Epithelial cell of esophagus (primary cell): ENCODE data around the gene ATP5PO.

Experiments used
- DNase-seq: peaks from one replicate; pipeline ENCODE4 v3.0.0; 2010; ENCODE audit warnings: low read depth
- H3K4me3 ChIP-seq: 2 replicates; pipeline ENCODE4 v1.5.1; 2011; ENCODE audit warnings: mild to moderate bottlenecking, low read length, control low read depth
- TF ChIP-seq, protein P1 (sequence below): IDR thresholded peaks from 2 replicates; pipeline ENCODE4 v1.5.1; 2011; ENCODE audit warnings: low read depth, mild to moderate bottlenecking, low read length, control low read depth, inconsistent platforms; ENCODE audit not compliant: insufficient read depth; ENCODE audit errors: missing control alignments

Gene ATP5PO

DNA sequence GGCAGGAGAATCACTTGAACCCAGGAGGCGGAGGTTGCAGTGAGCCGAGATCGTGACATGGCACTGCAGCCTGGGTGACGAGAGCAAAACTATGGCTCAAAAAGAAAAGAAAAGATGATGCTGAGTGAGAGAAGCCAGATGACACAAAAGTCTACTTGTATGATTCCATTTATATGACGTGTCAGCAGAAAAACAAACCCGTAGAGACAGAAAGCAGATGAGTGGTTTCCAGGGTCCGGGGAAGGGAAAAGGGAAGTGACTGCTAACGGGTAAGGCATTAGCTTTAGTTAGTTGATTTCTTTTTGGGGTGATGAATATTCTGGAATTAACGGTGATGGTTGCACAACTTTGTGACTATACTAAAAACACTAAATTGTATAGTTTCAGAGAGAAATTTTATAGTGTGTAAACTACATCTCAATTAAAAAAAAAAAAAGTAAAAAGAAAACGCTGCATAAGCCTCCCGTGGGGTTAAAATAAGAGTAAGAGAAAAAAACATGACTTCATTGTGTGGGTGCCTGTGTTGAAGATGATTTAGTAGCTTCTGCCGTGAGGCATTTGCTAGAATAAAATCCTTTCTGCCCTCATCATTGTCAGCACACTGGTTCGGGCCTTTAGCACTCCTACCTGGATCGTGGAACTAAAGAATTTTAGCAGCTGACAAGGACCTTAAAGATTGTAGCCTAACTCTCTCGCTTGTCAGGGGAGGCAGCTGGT lies 24.7 kb upstream of the ATP5PO start:
- no peak overlapping the region for H3K4me3 ChIP-seq
- no peak for DNase-seq
- TF ChIP-seq, protein P1, sequence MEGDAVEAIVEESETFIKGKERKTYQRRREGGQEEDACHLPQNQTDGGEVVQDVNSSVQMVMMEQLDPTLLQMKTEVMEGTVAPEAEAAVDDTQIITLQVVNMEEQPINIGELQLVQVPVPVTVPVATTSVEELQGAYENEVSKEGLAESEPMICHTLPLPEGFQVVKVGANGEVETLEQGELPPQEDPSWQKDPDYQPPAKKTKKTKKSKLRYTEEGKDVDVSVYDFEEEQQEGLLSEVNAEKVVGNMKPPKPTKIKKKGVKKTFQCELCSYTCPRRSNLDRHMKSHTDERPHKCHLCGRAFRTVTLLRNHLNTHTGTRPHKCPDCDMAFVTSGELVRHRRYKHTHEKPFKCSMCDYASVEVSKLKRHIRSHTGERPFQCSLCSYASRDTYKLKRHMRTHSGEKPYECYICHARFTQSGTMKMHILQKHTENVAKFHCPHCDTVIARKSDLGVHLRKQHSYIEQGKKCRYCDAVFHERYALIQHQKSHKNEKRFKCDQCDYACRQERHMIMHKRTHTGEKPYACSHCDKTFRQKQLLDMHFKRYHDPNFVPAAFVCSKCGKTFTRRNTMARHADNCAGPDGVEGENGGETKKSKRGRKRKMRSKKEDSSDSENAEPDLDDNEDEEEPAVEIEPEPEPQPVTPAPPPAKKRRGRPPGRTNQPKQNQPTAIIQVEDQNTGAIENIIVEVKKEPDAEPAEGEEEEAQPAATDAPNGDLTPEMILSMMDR: no peak

DNA sequence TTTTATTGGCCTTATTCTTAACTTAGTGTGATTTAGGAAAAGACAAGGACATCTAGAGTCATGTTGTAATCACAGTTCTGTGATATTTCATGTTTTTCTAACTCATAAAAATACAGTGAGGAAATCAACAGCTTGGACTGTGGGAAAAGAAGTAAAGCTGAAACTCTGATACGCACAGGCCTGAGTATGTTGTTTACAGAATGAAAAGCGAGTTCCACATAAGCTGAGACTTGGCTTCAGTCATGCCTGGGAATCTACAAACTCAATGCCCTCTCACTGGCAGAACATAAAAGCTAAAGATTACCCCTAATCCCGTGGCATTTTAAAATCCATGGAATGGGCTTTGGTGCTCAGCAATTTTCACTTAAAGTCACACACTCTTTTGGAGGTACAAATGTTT lies 23.6 kb upstream of the ATP5PO start:
- DNase-seq: no peak
- TF ChIP-seq, protein P1: no peak
- no peak overlapping the region for H3K4me3 ChIP-seq

DNA sequence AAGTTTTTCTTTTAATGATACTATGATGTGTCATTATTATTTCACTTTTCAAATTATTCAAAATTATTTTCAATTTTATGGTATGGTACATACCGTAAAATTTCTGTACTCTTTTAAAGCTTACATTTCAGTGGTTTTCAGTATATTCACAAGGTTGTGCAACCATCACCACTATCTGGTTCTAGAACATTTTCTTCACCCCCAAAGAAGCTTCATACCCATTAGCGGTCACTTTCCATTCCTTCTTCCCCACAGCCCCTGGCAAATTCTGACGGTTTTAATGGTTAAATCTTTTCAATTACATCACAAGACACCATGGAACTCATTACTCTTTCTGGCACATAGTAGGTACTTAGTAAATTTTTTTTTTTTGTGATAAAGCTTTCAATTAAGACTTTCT lies 22.8 kb upstream of the ATP5PO start:
- TF ChIP-seq, protein P1: no peak
- H3K4me3 ChIP-seq: no peak overlapping the region
- no peak for DNase-seq

DNA sequence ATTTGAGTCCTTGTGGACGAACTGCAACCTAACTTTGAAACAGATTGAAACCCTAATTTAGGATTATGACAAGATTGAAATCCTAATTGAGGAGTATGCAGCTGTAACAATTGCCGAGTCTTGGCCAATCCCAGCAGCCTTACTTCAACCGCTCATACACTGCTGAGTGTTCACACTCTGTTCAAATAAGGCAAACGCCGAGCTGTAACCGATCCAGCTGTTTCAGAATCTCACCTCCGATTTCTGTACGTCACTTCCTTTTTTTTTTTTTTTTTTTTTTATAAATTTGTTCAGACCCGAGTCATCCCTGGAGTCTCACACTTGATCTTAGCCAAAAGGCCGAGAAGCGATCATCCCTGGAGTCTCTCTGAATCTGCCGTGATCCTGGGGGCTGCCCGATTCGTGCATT lies 22.3 kb upstream of the ATP5PO start:
- TF ChIP-seq, protein P1: no peak
- no peak overlapping the region for H3K4me3 ChIP-seq
- no peak for DNase-seq

DNA sequence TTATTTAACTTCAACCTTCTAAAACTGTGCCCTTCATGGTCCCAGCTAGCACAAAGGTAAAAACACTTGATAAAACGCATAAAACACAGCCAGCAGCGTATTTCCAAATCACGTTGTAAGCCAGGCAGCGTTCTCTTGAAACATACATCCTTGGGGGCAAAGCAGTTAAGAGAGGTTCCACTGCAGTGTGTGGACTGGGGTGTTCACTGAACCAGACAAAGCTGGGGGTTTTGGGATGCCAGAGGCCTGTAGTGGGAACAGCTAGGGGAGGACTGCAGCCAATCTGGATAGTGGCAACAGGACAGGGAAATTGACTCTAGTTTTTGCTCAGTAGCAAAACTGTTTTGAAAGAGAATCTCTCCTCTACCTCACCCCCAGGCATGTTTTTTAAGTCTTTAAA lies 21.5 kb upstream of the ATP5PO start:
- no peak overlapping the region for H3K4me3 ChIP-seq
- TF ChIP-seq, protein P1: no peak
- no peak for DNase-seq

DNA sequence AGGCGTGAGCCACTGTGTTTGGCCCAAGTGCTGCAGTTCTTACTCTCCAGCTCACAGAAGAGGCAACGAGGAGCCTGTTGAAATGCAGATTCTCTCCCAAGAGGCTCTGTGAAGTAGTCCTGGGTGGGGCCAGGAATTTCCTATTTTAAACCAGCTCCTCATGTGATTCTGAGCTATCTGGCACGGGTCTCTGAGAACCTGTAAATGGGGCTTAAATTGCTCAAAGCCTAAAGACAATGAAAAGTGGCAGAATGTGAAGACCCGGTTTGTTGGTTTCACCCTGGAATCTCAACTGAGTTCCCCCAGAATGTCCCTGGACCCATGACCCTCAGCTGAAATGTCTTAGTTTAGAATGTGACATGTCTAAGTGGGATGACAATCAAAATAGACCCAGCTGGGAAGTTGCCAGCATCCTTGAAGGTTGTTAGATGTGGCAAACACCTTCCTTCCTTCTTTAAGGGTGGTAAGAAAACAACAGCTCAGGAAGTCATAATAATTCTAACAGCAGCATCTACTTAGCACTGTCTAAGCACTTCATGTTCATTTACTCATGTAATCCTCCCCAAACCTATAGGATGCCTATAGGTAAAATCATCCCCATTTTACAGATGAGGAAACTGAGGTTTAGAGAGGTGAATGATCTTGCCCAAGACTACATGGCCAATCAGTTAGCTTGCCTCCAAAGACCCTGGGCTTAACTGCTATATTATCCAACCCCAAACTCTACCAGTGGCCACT lies 20.9 kb upstream of the ATP5PO start:
- TF ChIP-seq, protein P1: no peak
- DNase-seq: no peak
- no peak overlapping the region for H3K4me3 ChIP-seq
